Measurements from ENCODE around the gene TACC2.

DNA sequence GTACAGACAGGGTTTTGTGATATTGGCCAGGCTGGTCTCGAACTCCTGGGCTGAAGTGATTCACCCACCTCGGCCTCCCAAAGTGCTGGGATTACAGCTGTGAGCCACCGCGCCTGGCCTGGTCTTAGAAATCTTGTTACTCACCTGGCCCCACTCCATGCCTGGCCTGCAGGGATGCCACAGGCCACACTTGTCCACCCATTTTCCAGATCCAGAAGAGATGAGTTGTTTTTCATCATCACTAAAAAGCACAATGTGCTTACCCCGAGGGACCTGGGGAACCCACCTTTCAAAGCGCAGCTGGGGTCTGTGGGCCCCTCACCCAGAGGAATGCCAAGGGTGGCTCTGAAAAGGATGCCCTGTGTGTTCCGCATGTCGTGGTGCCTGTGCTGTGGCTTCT, 134.2 kb downstream of the TACC2 start:
- TF ChIP-seq CTCF (IDR thresholded peaks at IDR 0.05; ENCODE audit: extremely low read depth in 1 of 2, insufficient read depth in 1 of 2, low read depth in 1 of 2, low read length in 2 of 2) (no peak), EZH2 (IDR thresholded peaks at IDR 0.05; ENCODE audit: borderline replicate concordance, low read depth, low read length, severe bottlenecking) (no peak), JUN (IDR thresholded peaks at IDR 0.05; ENCODE audit: borderline replicate concordance, insufficient read depth, insufficient read length, low read depth) (no peak), POLR2A (IDR thresholded peaks at IDR 0.05; ENCODE audit: low read depth, low read length) (no peak)
- TF ChIP-seq, protein P1, sequence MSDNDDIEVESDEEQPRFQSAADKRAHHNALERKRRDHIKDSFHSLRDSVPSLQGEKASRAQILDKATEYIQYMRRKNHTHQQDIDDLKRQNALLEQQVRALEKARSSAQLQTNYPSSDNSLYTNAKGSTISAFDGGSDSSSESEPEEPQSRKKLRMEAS (IDR thresholded peaks at IDR 0.05; ENCODE audit: insufficient read depth, insufficient read length) = no peak
